Activated CD4-positive, CD25-positive, alpha-beta regulatory T cell (primary cell): ENCODE data around the gene EIF2AK3.
"Not testable (repeated sequence)": the region's sequence is repeated elsewhere in the genome, so short reads cannot be mapped to it uniquely, and the experiment has no call there.

Source experiments
- DNase-seq, 4 experiments: peaks; one replicate each; lab custom pipeline; 2025; lab: John Stamatoyannopoulos, UW

Gene EIF2AK3

GRCh38 chr2:88627055-88627855, at the start of gene EIF2AK3:
EIF2AK3 (minus strand) TSS chr2:88627464; CDS start chr2:88627274, 190 bp downstream.
- peak; percentile 82 to 87 (median 86) for DNase-seq

GRCh38 chr2:88673363-88673762, 46.1 kb upstream of the EIF2AK3 start:
- DNase-seq = no peak

- no peak for DNase-seq
Observed at GRCh38 chr2:88671786-88672427, 44.6 kb upstream of the EIF2AK3 start.

- peak in 1 of 4 experiments; percentile 2 for DNase-seq
Observed at GRCh38 chr2:88669482-88670214, 42.4 kb upstream of the EIF2AK3 start.

- no peak for DNase-seq
Observed at GRCh38 chr2:88668862-88669261, 41.6 kb upstream of the EIF2AK3 start.

- DNase-seq = no peak
Observed at GRCh38 chr2:88667219-88667618, 40.0 kb upstream of the EIF2AK3 start.

- no peak for DNase-seq
Observed at GRCh38 chr2:88666576-88666975, 39.3 kb upstream of the EIF2AK3 start.

- no peak for DNase-seq
Observed at GRCh38 chr2:88660622-88661021, 33.4 kb upstream of the EIF2AK3 start.

GRCh38 chr2:88659538-88659915, 32.3 kb upstream of the EIF2AK3 start:
- no peak for DNase-seq

GRCh38 chr2:88658881-88659537, 31.7 kb upstream of the EIF2AK3 start:
- DNase-seq = no peak

GRCh38 chr2:88658326-88658725, 31.1 kb upstream of the EIF2AK3 start:
- DNase-seq = no peak

- no peak for DNase-seq
Observed at GRCh38 chr2:88657131-88657530, 29.9 kb upstream of the EIF2AK3 start.

GRCh38 chr2:88656690-88657089, 29.4 kb upstream of the EIF2AK3 start:
- no peak for DNase-seq

GRCh38 chr2:88654714-88655113, 27.4 kb upstream of the EIF2AK3 start:
- DNase-seq = no peak

- DNase-seq = no peak
Observed at GRCh38 chr2:88651646-88652045, 24.4 kb upstream of the EIF2AK3 start.

- DNase-seq = not testable (repeated sequence)
Observed at GRCh38 chr2:88645291-88645882, 18.1 kb upstream of the EIF2AK3 start.

GRCh38 chr2:88642278-88642677, 15.0 kb upstream of the EIF2AK3 start:
- no peak for DNase-seq

GRCh38 chr2:88641330-88641729, 14.1 kb upstream of the EIF2AK3 start:
- DNase-seq = no peak

GRCh38 chr2:88639865-88640264, 12.6 kb upstream of the EIF2AK3 start:
- no peak for DNase-seq

- DNase-seq = no peak
Observed at GRCh38 chr2:88638743-88639142, 11.5 kb upstream of the EIF2AK3 start.

- DNase-seq = no peak
Observed at GRCh38 chr2:88638123-88638650, 10.9 kb upstream of the EIF2AK3 start.

- DNase-seq = no peak
Observed at GRCh38 chr2:88637464-88637863, 10.2 kb upstream of the EIF2AK3 start.
